MCF 10A (cell line): Measurements from ENCODE around the gene LRP10. TPM values are rescaled to one million over a fixed set of nuclear protein-coding genes. Genes with fewer than 3 reads are reported as not detected.

Experiments used
- BruUV-seq: library from RNA; stranded (reverse); fragments of 400-500 nt; replicated peaks from 2 replicates; lab custom pipeline; 2021; lab: Mats Ljungman, UMichigan
- CTCF ChIA-PET: fragments of 300-600 bp; sonication (Branson Sonifier 250); formaldehyde crosslinking; extraction: SDS; loops from one replicate; lab custom pipeline; 2021; ENCODE audit warnings: antibody characterized with exemption, inconsistent platforms; lab: Yijun Ruan, JAX
- POLR2A ChIA-PET: fragments of 300-600, 350-650 bp; sonication (Branson Sonifier 250); formaldehyde crosslinking; extraction: SDS; loops from one replicate; lab custom pipeline; 2020; ENCODE audit warnings: antibody characterized with exemption, inconsistent platforms; lab: Yijun Ruan, JAX
- DNase-seq: peaks from one replicate; pipeline ENCODE4 v3.0.0-alpha.2; 2018; ENCODE audit not compliant: unreplicated experiment
- H3K27ac Mint-ChIP-seq: one replicate; pipeline ENCODE4 v1.8.0; 2022; ENCODE audit warnings: mild to moderate bottlenecking, low read depth, mixed read lengths; ENCODE audit not compliant: unreplicated experiment
- H3K27me3 Mint-ChIP-seq: one replicate; pipeline ENCODE4 v1.8.0; 2022; ENCODE audit warnings: mixed read lengths; ENCODE audit not compliant: insufficient read depth, unreplicated experiment
- H3K36me3 Mint-ChIP-seq: one replicate; pipeline ENCODE4 v1.8.0; 2022; ENCODE audit warnings: mild to moderate bottlenecking, moderate library complexity, mixed read lengths; ENCODE audit not compliant: insufficient read depth, unreplicated experiment
- H3K4me1 Mint-ChIP-seq: one replicate; pipeline ENCODE4 v1.8.0; 2022; ENCODE audit warnings: mixed read lengths; ENCODE audit not compliant: insufficient read depth, unreplicated experiment
- H3K4me3 Mint-ChIP-seq: one replicate; pipeline ENCODE4 v1.8.0; 2022; ENCODE audit warnings: mild to moderate bottlenecking, moderate library complexity, mixed read lengths; ENCODE audit not compliant: unreplicated experiment
- H3K9me3 Mint-ChIP-seq: one replicate; pipeline ENCODE4 v1.8.0; 2022; ENCODE audit warnings: mixed read lengths; ENCODE audit not compliant: unreplicated experiment
- CTCF ChIP-seq: fragments of 200-600 bp; IDR thresholded peaks from one replicate; pipeline ENCODE4 v1.8.0; 2022; ENCODE audit warnings: antibody characterized with exemption, mild to moderate bottlenecking; ENCODE audit not compliant: unreplicated experiment
- intact Hi-C: fragments of 100-400 bp; cut with micrococcal nuclease; formaldehyde crosslinking; loops from 2 replicates; pipeline ENCODE4 v1.14.1; 2022
- total RNA-seq: library from RNA; stranded (reverse); gene quantifications from 2 replicates; pipeline ENCODE4 v1.2.3, GENCODE V29; 2022

LRP10 gene
- total RNA-seq, 1 experiment from 2014 or later, result 71.0 TPM

GRCh38 chr14:22842211-22843122, 29.1 kb upstream of the LRP10 start:
- H3K4me3 Mint-ChIP-seq, result no peak overlapping the region
- intact Hi-C loops, result no loop called here
- BruUV-seq, result no TSS peak
- no peaks in the 10 kb centered on the region for H3K9me3 Mint-ChIP-seq
- TF ChIP-seq CTCF, result no peak
- no peak for DNase-seq
- H3K27me3 Mint-ChIP-seq, result no peaks in the 10 kb centered on the region
- H3K36me3 Mint-ChIP-seq, result peaks cover 66% of the 10 kb centered on the region
- peaks cover 11% of the 10 kb centered on the region for H3K4me1 Mint-ChIP-seq
- ChIA-PET CTCF (interaction anchor here (0.7 to 18.2 kb wide), 6 partner anchors 9 to 286 kb away, joined by 3 to 330 read pairs (median 4); no protein-coding TSS in a partner anchor), POLR2A (interaction anchor here (0.6 kb wide), 1 partner anchor 83 kb away, joined by 3 read pairs; no protein-coding TSS in a partner anchor)
- H3K27ac Mint-ChIP-seq, result no peak overlapping the region

GRCh38 chr14:22843123-22843925, 28.2 kb upstream of the LRP10 start:
- ChIA-PET POLR2A (interaction anchor here (0.6 kb wide), 1 partner anchor 82 kb away, joined by 3 read pairs; no protein-coding TSS in a partner anchor), CTCF (interaction anchor here (0.6 to 18.2 kb wide), 7 partner anchors 8 to 286 kb away, joined by 3 to 330 read pairs (median 3); no protein-coding TSS in a partner anchor)
- Mint-ChIP-seq H3K27ac (no peak overlapping the region), H3K36me3 (peaks cover 66% of the 10 kb centered on the region), H3K9me3 (no peaks in the 10 kb centered on the region), H3K4me1 (peaks cover 11% of the 10 kb centered on the region), H3K4me3 (no peak overlapping the region), H3K27me3 (no peaks in the 10 kb centered on the region)
- TF ChIP-seq CTCF, result no peak
- BruUV-seq, result no TSS peak
- DNase-seq, result no peak
- intact Hi-C loops, result no loop called here

GRCh38 chr14:22844221-22845102, 27.1 kb upstream of the LRP10 start:
- TF ChIP-seq CTCF, result no peak
- ChIA-PET CTCF (interaction anchor here (0.6 to 18.2 kb wide), 7 partner anchors 7 to 288 kb away, joined by 3 to 330 read pairs (median 3); no protein-coding TSS in a partner anchor), POLR2A (no interaction called here)
- Mint-ChIP-seq H3K36me3 (peaks cover 66% of the 10 kb centered on the region), H3K4me1 (peaks cover 12% of the 10 kb centered on the region), H3K27me3 (no peaks in the 10 kb centered on the region), H3K9me3 (no peaks in the 10 kb centered on the region), H3K27ac (no peak overlapping the region), H3K4me3 (no peak overlapping the region)
- intact Hi-C loops, result no loop called here
- DNase-seq, result no peak
- BruUV-seq, result no TSS peak
